ENCODE data around the gene ILK.

ILK gene

DNA sequence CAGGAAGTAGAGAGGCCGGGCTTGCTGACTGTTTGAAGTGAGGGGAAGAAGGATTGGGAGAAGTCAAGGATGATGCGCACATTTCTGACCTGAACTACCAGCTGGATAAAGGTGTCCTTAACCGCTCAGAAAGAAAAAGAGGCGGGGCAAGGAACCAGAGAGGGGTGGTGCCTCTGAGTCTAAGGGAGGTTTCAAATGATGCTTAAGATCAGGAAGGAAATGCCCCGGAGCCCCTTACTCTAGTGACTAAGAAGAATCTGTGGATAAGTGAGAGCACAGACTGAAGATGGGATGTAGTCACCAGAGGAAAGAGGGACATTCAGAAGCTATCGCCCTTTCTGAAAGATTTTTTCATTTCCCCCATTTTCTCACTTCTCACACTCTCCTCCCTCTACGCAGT is 39.4 kb downstream of the ILK start:
- H3K9ac ChIP-seq (ENCODE audit: low read length), result no peak overlapping the region
- H3K27ac ChIP-seq (ENCODE audit: low read depth, low read length), result no peak overlapping the region
- H3K4me1 ChIP-seq (ENCODE audit: control insufficient read depth, insufficient read depth, low read length), result peaks cover 10% of the 10 kb centered on the region
- H3K4me3 ChIP-seq (ENCODE audit: low read length), result no peak overlapping the region
- no peaks in the 10 kb centered on the region for H3K36me3 ChIP-seq (ENCODE audit: control insufficient read depth, insufficient read depth, low read length)
- H3K27me3 ChIP-seq (ENCODE audit: control insufficient read depth, insufficient read depth, low read length), result no peaks in the 10 kb centered on the region

DNA sequence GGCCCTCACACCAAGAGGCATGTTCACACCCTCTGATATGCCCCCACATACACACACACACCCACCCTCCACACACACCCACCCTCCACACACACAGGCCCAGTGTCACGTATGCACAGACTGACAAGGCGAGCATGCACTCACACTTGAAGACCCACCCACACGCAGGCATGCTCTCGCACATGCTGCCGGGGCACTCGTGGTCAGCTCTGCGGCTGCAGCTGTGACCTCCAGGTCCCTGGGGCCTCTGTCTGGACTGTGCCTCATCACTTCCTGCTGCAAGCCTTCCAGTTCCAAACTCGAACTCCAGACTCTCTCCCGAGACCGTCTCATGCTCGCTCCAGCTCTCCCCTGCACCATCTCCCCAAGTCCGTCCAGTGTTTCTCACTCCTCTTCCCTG is 42.5 kb downstream of the ILK start:
- Histone ChIP-seq H3K27me3 (ENCODE audit: control insufficient read depth, insufficient read depth, low read length) (no peaks in the 10 kb centered on the region), H3K27ac (ENCODE audit: low read depth, low read length) (no peak overlapping the region), H3K4me3 (ENCODE audit: low read length) (peak overlapping the region; percentile 34), H3K9ac (ENCODE audit: low read length) (no peak overlapping the region), H3K36me3 (ENCODE audit: control insufficient read depth, insufficient read depth, low read length) (no peaks in the 10 kb centered on the region), H3K4me1 (ENCODE audit: control insufficient read depth, insufficient read depth, low read length) (peaks cover 3% of the 10 kb centered on the region)

DNA sequence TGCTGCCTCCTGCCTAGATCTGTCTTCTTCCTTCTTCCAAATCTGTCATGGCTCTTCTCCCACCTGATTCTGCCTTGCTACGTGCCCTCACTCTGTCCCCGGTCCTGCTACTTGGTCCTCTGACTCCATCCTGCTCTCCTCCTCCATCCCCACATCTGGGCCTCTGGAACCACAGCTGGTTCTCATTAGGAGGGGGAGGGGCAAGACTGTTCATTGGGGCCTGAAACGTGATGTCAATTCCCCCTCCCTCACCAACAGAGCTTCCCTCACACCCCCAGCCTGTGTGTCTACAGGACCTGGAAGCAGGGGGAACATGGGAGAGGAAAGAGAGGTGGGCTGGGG is 43.0 kb downstream of the ILK start:
- no peaks in the 10 kb centered on the region for H3K27me3 ChIP-seq (ENCODE audit: control insufficient read depth, insufficient read depth, low read length)
- H3K36me3 ChIP-seq (ENCODE audit: control insufficient read depth, insufficient read depth, low read length), result no peaks in the 10 kb centered on the region
- H3K4me3 ChIP-seq (ENCODE audit: low read length), result peak overlapping the region; percentile 34
- peaks cover 3% of the 10 kb centered on the region for H3K4me1 ChIP-seq (ENCODE audit: control insufficient read depth, insufficient read depth, low read length)
- H3K9ac ChIP-seq (ENCODE audit: low read length), result no peak overlapping the region
- H3K27ac ChIP-seq (ENCODE audit: low read depth, low read length), result peak overlapping the region; percentile 65

DNA sequence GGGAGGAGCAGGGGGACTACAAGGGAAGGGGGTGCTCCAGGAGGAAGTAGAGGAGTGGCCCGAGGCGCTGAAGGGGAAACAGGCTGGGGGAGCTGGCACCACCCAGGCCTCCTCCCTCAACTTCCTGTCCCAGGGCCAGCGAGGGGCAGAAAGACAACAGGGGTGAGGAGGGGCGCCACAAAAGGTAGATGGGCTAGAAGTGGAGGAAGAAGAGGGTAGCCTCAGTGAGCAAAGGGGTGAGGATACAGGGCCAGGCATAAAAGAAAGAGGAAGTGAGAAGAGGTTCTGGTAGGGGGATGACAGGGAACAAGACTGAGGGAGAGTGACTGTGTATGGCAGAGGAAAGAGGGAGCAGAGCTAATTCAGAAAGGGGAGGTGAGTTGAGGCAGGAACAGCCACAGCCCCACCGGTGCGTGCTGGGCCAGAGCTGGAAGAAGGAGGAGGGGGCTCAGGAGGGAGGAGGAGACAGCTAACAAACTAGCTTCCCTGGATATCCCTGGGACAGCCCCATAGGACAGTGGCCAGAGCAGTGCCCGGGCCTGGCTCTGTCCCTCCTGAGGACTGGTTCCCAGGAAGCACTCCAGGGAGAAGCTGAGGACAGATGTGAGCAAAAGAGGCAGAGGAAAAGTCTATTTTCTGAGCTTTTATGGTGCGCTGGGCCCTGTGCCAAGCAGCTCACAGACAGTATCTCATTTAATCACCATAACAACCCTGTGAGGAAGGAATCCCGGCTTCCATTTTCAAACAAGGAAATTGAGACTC is 43.5 kb downstream of the ILK start:
- H3K9ac ChIP-seq (ENCODE audit: low read length), result no peak overlapping the region
- H3K27me3 ChIP-seq (ENCODE audit: control insufficient read depth, insufficient read depth, low read length), result no peaks in the 10 kb centered on the region
- peaks cover 3% of the 10 kb centered on the region for H3K4me1 ChIP-seq (ENCODE audit: control insufficient read depth, insufficient read depth, low read length)
- no peaks in the 10 kb centered on the region for H3K36me3 ChIP-seq (ENCODE audit: control insufficient read depth, insufficient read depth, low read length)
- peak overlapping the region; percentile 65 for H3K27ac ChIP-seq (ENCODE audit: low read depth, low read length)
- no peak overlapping the region for H3K4me3 ChIP-seq (ENCODE audit: low read length)

DNA sequence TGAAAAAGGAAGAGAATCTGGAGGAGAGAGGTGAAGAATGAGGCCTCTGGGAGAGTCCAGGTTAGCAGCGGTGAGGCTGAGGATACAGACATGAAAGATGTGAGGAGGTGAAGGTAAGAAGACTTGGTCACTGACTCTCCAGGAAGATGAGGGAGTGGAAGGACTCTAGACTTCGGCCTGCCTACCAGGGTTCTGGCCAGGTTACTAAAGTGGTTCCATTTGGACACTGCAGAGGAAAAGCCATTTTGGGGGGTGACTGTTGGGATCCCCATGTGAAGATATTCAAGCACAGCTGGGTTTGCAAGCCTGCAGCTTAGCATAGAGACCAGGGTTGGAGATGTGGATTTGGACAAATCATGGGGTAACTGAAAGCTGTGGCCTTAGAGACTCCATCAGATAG is 44.3 kb downstream of the ILK start:
- H3K27ac ChIP-seq (ENCODE audit: low read depth, low read length), result peak overlapping the region; percentile 65
- H3K4me3 ChIP-seq (ENCODE audit: low read length), result no peak overlapping the region
- no peaks in the 10 kb centered on the region for H3K27me3 ChIP-seq (ENCODE audit: control insufficient read depth, insufficient read depth, low read length)
- H3K4me1 ChIP-seq (ENCODE audit: control insufficient read depth, insufficient read depth, low read length), result peaks cover 3% of the 10 kb centered on the region
- no peaks in the 10 kb centered on the region for H3K36me3 ChIP-seq (ENCODE audit: control insufficient read depth, insufficient read depth, low read length)
- no peak overlapping the region for H3K9ac ChIP-seq (ENCODE audit: low read length)

DNA sequence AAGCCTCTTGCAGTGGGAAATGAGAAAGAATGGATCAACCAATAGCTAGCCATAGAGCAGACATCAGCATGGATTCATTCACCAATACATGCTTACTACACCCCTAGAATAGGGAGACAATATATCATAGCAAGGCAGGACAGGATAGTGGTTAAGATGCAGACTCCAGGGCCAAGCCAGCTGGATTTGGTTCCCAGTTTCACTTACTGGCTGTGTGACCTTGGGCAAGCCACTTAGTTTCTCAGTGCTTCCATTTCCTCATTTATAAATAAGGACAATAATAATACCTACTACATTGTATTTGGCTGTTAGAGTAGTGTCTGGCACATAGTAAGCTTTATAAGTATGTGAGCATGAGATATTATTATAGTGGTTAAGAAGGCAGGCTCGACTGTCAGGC is 44.9 kb downstream of the ILK start:
- no peak overlapping the region for H3K4me3 ChIP-seq (ENCODE audit: low read length)
- no peaks in the 10 kb centered on the region for H3K36me3 ChIP-seq (ENCODE audit: control insufficient read depth, insufficient read depth, low read length)
- H3K9ac ChIP-seq (ENCODE audit: low read length), result no peak overlapping the region
- no peak overlapping the region for H3K27ac ChIP-seq (ENCODE audit: low read depth, low read length)
- H3K27me3 ChIP-seq (ENCODE audit: control insufficient read depth, insufficient read depth, low read length), result no peaks in the 10 kb centered on the region
- peaks cover 3% of the 10 kb centered on the region for H3K4me1 ChIP-seq (ENCODE audit: control insufficient read depth, insufficient read depth, low read length)

DNA sequence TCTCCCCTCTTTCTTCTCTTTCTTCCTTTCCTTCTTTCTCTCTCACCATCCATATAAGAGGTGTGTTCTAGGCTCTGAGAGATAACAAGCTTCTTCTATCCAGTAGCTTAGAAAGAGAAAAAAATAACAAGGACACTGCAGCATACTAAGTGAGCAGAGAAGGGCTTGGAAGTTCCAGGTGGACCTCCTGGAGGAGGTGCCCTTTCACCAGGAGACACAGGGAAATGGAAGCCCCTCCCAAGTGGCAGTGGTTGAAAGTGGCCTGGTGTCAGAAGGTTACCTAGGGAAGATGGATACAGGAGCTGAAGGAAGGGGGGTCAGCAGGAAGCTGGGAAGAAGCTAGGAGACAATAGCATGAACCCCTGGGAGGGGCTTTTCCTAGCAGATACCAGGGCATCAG is 46.5 kb downstream of the ILK start:
- Histone ChIP-seq H3K27ac (ENCODE audit: low read depth, low read length) (no peak overlapping the region), H3K27me3 (ENCODE audit: control insufficient read depth, insufficient read depth, low read length) (no peaks in the 10 kb centered on the region), H3K36me3 (ENCODE audit: control insufficient read depth, insufficient read depth, low read length) (no peaks in the 10 kb centered on the region), H3K4me3 (ENCODE audit: low read length) (no peak overlapping the region), H3K4me1 (ENCODE audit: control insufficient read depth, insufficient read depth, low read length) (peaks cover 12% of the 10 kb centered on the region), H3K9ac (ENCODE audit: low read length) (no peak overlapping the region)

DNA sequence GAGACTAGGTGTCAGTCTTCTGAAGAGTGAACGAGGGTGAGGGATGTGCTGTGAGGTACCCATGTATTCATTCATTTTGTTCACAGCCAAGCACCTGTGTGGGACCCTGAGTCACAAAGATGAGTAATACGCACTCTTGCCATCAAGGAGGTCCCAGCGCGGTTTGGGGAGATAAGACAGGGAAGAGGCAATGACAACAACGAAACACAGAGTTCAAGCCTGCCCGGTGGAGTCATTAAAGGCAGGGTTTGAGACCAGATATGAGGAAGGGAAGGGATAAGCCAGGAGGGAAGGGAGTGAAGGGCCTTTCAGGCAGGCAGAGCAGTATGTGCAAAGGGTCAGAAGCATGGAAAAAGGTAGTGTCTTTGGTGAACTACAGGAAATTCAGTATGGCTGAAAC is 47.4 kb downstream of the ILK start:
- Histone ChIP-seq H3K27me3 (ENCODE audit: control insufficient read depth, insufficient read depth, low read length) (no peaks in the 10 kb centered on the region), H3K36me3 (ENCODE audit: control insufficient read depth, insufficient read depth, low read length) (no peaks in the 10 kb centered on the region), H3K4me1 (ENCODE audit: control insufficient read depth, insufficient read depth, low read length) (peaks cover 12% of the 10 kb centered on the region), H3K27ac (ENCODE audit: low read depth, low read length) (no peak overlapping the region), H3K9ac (ENCODE audit: low read length) (no peak overlapping the region), H3K4me3 (ENCODE audit: low read length) (no peak overlapping the region)

DNA sequence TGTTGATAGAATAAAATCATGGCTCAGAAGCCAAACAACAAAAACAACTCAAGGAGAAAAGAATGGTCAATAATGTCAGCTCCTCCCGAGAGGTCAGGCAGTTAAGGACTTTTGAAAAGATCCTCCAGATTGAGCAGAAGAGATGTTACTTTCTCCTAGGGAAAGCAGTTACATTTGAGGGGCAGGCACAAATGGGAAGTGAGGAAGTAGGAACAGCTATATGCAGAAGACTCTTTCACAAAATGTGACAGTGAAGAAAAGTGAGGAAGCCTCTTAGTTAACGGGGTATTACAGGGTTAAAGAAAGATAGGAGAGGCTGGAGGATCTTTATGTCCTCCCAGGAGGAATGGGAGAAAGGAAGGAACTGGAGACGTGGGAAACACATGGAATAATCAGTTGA is 48.6 kb downstream of the ILK start:
- no peak overlapping the region for H3K27ac ChIP-seq (ENCODE audit: low read depth, low read length)
- no peak overlapping the region for H3K9ac ChIP-seq (ENCODE audit: low read length)
- no peak overlapping the region for H3K4me3 ChIP-seq (ENCODE audit: low read length)
- H3K4me1 ChIP-seq (ENCODE audit: control insufficient read depth, insufficient read depth, low read length), result peaks cover 10% of the 10 kb centered on the region
- peaks cover 2% of the 10 kb centered on the region for H3K27me3 ChIP-seq (ENCODE audit: control insufficient read depth, insufficient read depth, low read length)
- no peaks in the 10 kb centered on the region for H3K36me3 ChIP-seq (ENCODE audit: control insufficient read depth, insufficient read depth, low read length)

DNA sequence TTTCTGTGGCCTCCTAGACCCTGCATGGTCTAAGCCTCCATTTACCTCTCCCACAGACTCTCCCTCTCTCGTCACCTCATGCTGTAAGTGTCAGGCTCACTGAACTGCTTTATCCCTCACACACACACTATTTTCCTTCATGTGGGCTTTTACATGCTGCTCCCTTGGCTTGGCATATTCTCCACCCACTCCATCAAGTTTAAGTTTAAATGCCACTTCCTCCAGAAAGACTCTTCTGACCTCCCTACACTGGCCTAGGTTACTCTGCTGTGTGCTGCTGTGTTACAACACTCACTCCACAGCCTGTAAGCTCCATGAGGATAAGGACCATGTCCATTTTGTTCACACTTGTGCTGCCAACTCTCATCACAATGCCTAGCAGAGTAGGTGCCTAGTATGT is 49.5 kb downstream of the ILK start:
- Histone ChIP-seq H3K4me3 (ENCODE audit: low read length) (no peak overlapping the region), H3K27ac (ENCODE audit: low read depth, low read length) (no peak overlapping the region), H3K27me3 (ENCODE audit: control insufficient read depth, insufficient read depth, low read length) (peaks cover 4% of the 10 kb centered on the region), H3K9ac (ENCODE audit: low read length) (no peak overlapping the region), H3K36me3 (ENCODE audit: control insufficient read depth, insufficient read depth, low read length) (no peaks in the 10 kb centered on the region), H3K4me1 (ENCODE audit: control insufficient read depth, insufficient read depth, low read length) (peaks cover 9% of the 10 kb centered on the region)

DNA sequence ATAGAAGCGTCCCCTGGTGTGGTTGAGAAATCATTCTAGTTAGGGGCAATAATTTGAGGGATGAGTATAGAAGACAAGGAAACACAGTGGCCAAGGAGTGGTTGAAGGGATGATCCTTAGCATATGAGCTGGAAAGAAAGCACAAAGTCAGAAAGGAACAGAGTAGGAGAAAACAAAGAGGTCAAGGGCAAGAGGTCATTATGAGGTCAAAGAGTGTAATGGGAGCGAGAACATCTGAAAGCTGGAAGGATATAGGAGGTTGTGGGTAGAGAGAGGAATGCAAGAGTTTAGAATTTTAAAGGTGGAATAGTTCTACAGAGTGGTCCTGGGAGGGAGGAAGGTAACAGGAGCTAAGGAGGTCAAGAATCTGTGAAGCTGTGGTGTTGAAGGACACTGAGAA is 50.1 kb downstream of the ILK start:
- no peak overlapping the region for H3K9ac ChIP-seq (ENCODE audit: low read length)
- no peak overlapping the region for H3K27ac ChIP-seq (ENCODE audit: low read depth, low read length)
- H3K4me3 ChIP-seq (ENCODE audit: low read length), result no peak overlapping the region
- H3K36me3 ChIP-seq (ENCODE audit: control insufficient read depth, insufficient read depth, low read length), result no peaks in the 10 kb centered on the region
- peaks cover 4% of the 10 kb centered on the region for H3K27me3 ChIP-seq (ENCODE audit: control insufficient read depth, insufficient read depth, low read length)
- peaks cover 9% of the 10 kb centered on the region for H3K4me1 ChIP-seq (ENCODE audit: control insufficient read depth, insufficient read depth, low read length)

DNA sequence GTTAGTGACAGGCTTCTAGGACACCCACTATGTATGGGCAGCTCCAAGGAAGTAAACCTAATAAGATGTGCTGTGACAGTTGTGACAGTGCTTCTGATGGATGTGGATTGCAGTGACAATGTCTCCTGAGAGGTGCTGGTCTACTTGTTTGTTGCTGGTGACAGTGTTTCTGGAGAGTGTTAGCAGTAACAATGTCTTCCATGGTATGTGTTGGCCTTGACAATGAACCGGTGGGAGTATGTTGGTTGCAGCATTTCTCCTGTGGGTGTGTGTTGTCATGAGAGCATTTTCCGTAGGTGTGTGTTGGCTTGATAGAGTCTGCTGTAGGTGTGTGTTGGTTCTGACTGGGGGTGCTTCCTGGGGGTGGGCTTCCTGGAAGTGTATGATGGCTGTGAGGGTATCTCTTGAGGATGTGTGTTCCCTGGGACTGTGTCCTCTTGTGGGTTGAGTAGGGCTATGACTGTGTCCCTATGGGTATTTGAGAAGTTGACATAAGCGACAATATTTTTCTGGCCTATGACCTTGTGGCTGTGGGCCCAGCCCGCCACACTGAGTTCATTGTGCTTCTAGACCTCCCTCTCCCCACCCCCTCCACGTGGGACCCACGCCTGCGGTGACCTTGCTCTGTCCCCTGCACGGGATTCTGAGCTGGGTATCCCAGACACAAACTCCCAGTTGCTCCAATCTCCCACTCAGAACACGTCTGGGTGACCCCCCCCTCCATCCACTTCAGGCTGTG is 50.9 kb downstream of the ILK start:
- H3K4me1 ChIP-seq (ENCODE audit: control insufficient read depth, insufficient read depth, low read length), result peaks cover 9% of the 10 kb centered on the region
- peak overlapping the region; percentile 78 for H3K27ac ChIP-seq (ENCODE audit: low read depth, low read length)
- peaks cover 4% of the 10 kb centered on the region for H3K27me3 ChIP-seq (ENCODE audit: control insufficient read depth, insufficient read depth, low read length)
- no peak overlapping the region for H3K9ac ChIP-seq (ENCODE audit: low read length)
- H3K4me3 ChIP-seq (ENCODE audit: low read length), result peak overlapping the region; percentile 69
- no peaks in the 10 kb centered on the region for H3K36me3 ChIP-seq (ENCODE audit: control insufficient read depth, insufficient read depth, low read length)
